ENCODE measurements around the gene CCNL2.

GRCh38 chr1:1424707-1425106, 25.6 kb upstream of the CCNL2 start:
- TF ChIP-seq SP1 (CRISPR knock-in tag; conservative IDR thresholded peaks at IDR 0.05) = no peak
- TF ChIP-seq SMAD3 (CRISPR knock-in tag; IDR thresholded peaks at IDR 0.05; ENCODE audit: borderline replicate concordance) = no peak

Measured in WTC11 (cell line).